ENCODE measurements around the gene FERMT3.

FERMT3 gene

DNA sequence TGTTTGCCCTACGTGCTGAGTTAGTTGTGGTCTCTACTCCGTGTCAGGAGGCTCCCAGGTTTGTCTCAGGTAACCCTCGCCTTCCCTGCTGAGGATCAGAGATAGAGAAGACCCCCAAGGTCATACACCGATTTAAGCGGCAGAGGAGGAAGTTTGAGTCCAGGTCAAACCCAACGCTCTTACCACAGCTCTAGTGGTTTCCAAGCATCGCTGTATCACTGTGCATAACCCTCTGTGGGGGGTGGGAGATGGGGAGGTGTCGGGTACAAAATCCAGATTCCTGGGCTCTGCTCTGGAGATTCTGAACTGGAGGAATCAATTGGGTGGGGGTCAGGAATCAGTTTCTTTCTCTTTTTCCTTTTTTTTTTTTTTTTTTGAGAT lies 24.5 kb downstream of the FERMT3 start:
- Histone ChIP-seq H3K27me3 (ENCODE audit: control insufficient read depth, low read length) (no peaks in the 10 kb centered on the region), H3K79me2 (ENCODE audit: control insufficient read depth, low read length) (peaks cover 50% of the 10 kb centered on the region), H3K27ac (ENCODE audit: low read depth, low read length) (peak overlapping the region; percentile 94), H3K36me3 (ENCODE audit: control insufficient read depth, low read length) (peaks cover 18% of the 10 kb centered on the region), H3K4me3 (ENCODE audit: low read length) (peak overlapping the region; percentile 89), H4K20me1 (ENCODE audit: control insufficient read depth, insufficient read depth, low read depth, low read length) (no peaks in the 10 kb centered on the region; the same call in 1 of the 2 replicates), H3F3A (ENCODE audit: control insufficient read depth, insufficient read depth) (peaks cover 24% of the 10 kb centered on the region), H3K9me3 (ENCODE audit: control insufficient read depth, insufficient read depth, low read length) (no peaks in the 10 kb centered on the region), H3K4me2 (ENCODE audit: low read length) (peak overlapping the region; percentile 97), H3K9me2 (replicated peaks; ENCODE audit: control insufficient read depth, low read length) (no peaks in the 10 kb centered on the region), H3K4me1 (ENCODE audit: control insufficient read depth, low read length) (peaks cover 78% of the 10 kb centered on the region)
- TF ChIP-seq EZH2phosphoT487 (IDR thresholded peaks at IDR 0.05; ENCODE audit: borderline replicate concordance, low read length) = no peak
- TF ChIP-seq, protein P1, sequence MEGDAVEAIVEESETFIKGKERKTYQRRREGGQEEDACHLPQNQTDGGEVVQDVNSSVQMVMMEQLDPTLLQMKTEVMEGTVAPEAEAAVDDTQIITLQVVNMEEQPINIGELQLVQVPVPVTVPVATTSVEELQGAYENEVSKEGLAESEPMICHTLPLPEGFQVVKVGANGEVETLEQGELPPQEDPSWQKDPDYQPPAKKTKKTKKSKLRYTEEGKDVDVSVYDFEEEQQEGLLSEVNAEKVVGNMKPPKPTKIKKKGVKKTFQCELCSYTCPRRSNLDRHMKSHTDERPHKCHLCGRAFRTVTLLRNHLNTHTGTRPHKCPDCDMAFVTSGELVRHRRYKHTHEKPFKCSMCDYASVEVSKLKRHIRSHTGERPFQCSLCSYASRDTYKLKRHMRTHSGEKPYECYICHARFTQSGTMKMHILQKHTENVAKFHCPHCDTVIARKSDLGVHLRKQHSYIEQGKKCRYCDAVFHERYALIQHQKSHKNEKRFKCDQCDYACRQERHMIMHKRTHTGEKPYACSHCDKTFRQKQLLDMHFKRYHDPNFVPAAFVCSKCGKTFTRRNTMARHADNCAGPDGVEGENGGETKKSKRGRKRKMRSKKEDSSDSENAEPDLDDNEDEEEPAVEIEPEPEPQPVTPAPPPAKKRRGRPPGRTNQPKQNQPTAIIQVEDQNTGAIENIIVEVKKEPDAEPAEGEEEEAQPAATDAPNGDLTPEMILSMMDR (IDR thresholded peaks at IDR 0.05; ENCODE audit: low read depth, low read length, poor library complexity, severe bottlenecking) = no peak

DNA sequence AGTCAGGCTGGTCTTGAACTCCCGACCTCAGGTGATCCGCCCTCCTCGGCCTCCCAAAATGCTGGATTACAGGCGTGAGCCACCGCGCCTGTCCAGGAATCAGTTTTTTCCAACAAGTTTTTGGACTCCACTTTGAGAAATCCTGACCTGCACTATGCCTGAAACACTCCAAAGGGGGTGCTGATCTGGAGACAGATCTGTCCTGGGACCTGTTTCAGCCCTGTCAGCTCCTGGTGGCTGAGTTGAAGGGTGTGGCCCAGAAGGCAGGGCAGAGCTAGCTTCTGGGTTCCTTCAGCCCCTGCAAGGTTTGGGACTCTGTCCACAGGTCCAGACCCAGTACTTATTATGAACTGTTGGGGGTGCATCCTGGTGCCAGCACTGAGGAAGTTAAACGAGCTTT lies 25.0 kb downstream of the FERMT3 start:
- Histone ChIP-seq H3K4me3 (ENCODE audit: low read length) (peak overlapping the region; percentile 89), H3K27me3 (ENCODE audit: control insufficient read depth, low read length) (no peaks in the 10 kb centered on the region), H4K20me1 (ENCODE audit: control insufficient read depth, insufficient read depth, low read depth, low read length) (no peaks in the 10 kb centered on the region; the same call in 1 of the 2 replicates), H3K79me2 (ENCODE audit: control insufficient read depth, low read length) (peaks cover 48% of the 10 kb centered on the region), H3K4me1 (ENCODE audit: control insufficient read depth, low read length) (peaks cover 78% of the 10 kb centered on the region), H3K27ac (ENCODE audit: low read depth, low read length) (no peak overlapping the region), H3K36me3 (ENCODE audit: control insufficient read depth, low read length) (peaks cover 20% of the 10 kb centered on the region), H3K9me3 (ENCODE audit: control insufficient read depth, insufficient read depth, low read length) (no peaks in the 10 kb centered on the region), H3K4me2 (ENCODE audit: low read length) (peak overlapping the region; percentile 97), H3F3A (ENCODE audit: control insufficient read depth, insufficient read depth) (peaks cover 24% of the 10 kb centered on the region), H3K9me2 (replicated peaks; ENCODE audit: control insufficient read depth, low read length) (no peaks in the 10 kb centered on the region)
- no peak for TF ChIP-seq EZH2phosphoT487 (IDR thresholded peaks at IDR 0.05; ENCODE audit: borderline replicate concordance, low read length)
- TF ChIP-seq, protein P1 (IDR thresholded peaks at IDR 0.05; ENCODE audit: low read depth, low read length, poor library complexity, severe bottlenecking) = no peak

DNA sequence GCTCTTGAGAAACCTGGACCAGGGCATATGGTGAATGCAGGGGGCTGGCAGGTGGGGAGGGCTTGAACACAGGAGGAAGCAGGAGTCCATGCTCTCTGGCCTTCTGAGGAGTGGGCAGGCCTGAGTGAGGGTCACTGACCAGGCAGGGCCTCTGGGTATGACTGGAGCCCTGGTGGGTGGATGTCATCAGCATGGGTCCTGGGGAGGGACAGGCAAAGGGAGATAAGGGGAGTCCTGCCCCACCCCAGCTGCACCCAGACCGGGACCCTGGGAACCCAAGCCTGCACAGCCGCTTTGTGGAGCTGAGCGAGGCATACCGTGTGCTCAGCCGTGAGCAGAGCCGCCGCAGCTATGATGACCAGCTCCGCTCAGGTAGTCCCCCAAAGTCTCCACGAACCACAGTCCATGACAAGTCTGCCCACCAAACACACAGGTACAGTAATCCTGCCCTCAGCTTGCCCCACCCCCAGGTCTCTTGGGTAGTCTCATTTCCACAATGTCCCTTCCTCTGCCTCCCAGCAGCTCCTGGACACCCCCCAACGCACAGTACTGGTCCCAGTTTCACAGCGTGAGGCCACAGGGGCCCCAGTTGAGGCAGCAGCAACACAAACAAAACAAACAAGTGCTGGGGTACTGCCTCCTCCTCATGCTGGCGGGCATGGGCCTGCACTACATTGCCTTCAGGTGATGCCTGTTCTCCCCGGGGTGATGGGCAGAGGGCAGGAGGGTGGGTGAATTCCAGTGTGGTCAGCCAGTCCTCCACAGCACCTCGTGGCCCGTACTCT lies 25.9 kb downstream of the FERMT3 start:
- H3K9me2 ChIP-seq (replicated peaks; ENCODE audit: control insufficient read depth, low read length) = no peaks in the 10 kb centered on the region
- peaks cover 39% of the 10 kb centered on the region for H3K79me2 ChIP-seq (ENCODE audit: control insufficient read depth, low read length)
- H3K4me2 ChIP-seq (ENCODE audit: low read length) = peak overlapping the region; percentile 97; the same call in 1 of the 2 replicates
- peaks cover 24% of the 10 kb centered on the region for H3F3A ChIP-seq (ENCODE audit: control insufficient read depth, insufficient read depth)
- H4K20me1 ChIP-seq (ENCODE audit: control insufficient read depth, insufficient read depth, low read depth, low read length) = no peaks in the 10 kb centered on the region; the same call in 1 of the 2 replicates
- TF ChIP-seq, protein P1 (IDR thresholded peaks at IDR 0.05; ENCODE audit: low read depth, low read length, poor library complexity, severe bottlenecking) = no peak
- no peak for TF ChIP-seq EZH2phosphoT487 (IDR thresholded peaks at IDR 0.05; ENCODE audit: borderline replicate concordance, low read length)
- H3K9me3 ChIP-seq (ENCODE audit: control insufficient read depth, insufficient read depth, low read length) = no peaks in the 10 kb centered on the region
- peaks cover 23% of the 10 kb centered on the region for H3K36me3 ChIP-seq (ENCODE audit: control insufficient read depth, low read length)
- H3K27ac ChIP-seq (ENCODE audit: low read depth, low read length) = no peak overlapping the region
- no peaks in the 10 kb centered on the region for H3K27me3 ChIP-seq (ENCODE audit: control insufficient read depth, low read length)
- H3K4me1 ChIP-seq (ENCODE audit: control insufficient read depth, low read length) = peaks cover 76% of the 10 kb centered on the region
- H3K4me3 ChIP-seq (ENCODE audit: low read length) = 0 out of 2 replicates have a peak overlapping the region, but pooled peaks have one; percentile 89
